GM15510 (cell line): Measurements from ENCODE around the gene PRMT7.

Experiments
- POLR2A ChIP-seq: IDR thresholded peaks from 3 replicates; pipeline ENCODE4 v1.6.1; 2011; ENCODE audit warnings: borderline replicate concordance; ENCODE audit not compliant: insufficient read length; ENCODE audit errors: extremely low read depth

PRMT7 gene

GRCh38 chr16:68346892-68347480 lies 36.2 kb downstream of the PRMT7 start:
- TF ChIP-seq POLR2A = no peak

- no peak for TF ChIP-seq POLR2A
These were observed 36.8 kb downstream of the PRMT7 start for GRCh38 chr16:68347605-68348004.

GRCh38 chr16:68348639-68349445 lies 38.0 kb downstream of the PRMT7 start:
- no peak for TF ChIP-seq POLR2A

- no peak for TF ChIP-seq POLR2A
These were observed 39.1 kb downstream of the PRMT7 start for GRCh38 chr16:68349838-68350410.

- no peak for TF ChIP-seq POLR2A
These were observed 40.1 kb downstream of the PRMT7 start for GRCh38 chr16:68350813-68351350.

- no peak for TF ChIP-seq POLR2A
These were observed 40.6 kb downstream of the PRMT7 start for GRCh38 chr16:68351463-68351862.

GRCh38 chr16:68351991-68352431 lies 41.2 kb downstream of the PRMT7 start:
- no peak for TF ChIP-seq POLR2A

GRCh38 chr16:68353366-68353765 lies 42.5 kb downstream of the PRMT7 start:
- no peak for TF ChIP-seq POLR2A

- no peak for TF ChIP-seq POLR2A
These were observed 44.0 kb downstream of the PRMT7 start for GRCh38 chr16:68354816-68355215.

- TF ChIP-seq POLR2A = no peak
These were observed 44.8 kb downstream of the PRMT7 start for GRCh38 chr16:68355447-68356248.

- no peak for TF ChIP-seq POLR2A
These were observed 45.6 kb downstream of the PRMT7 start for GRCh38 chr16:68356249-68356918.

- TF ChIP-seq POLR2A = no peak
These were observed 46.1 kb downstream of the PRMT7 start for GRCh38 chr16:68356919-68357286.

GRCh38 chr16:68357521-68357922 lies 46.7 kb downstream of the PRMT7 start:
- TF ChIP-seq POLR2A = no peak

- no peak for TF ChIP-seq POLR2A
These were observed 47.1 kb downstream of the PRMT7 start for GRCh38 chr16:68357923-68358322.
